A673 (cell line): ENCODE data around the gene NTF3.

Source experiments
- CTCF ChIP-seq: fragments of 300-800, 200-600 bp; sonication (generic); conservative IDR thresholded peaks from 2 replicates; pipeline ENCODE4 v1.5.1; 2017; ENCODE audit warnings: low read depth, mild to moderate bottlenecking, antibody characterized with exemption, low read length, moderate library complexity, mixed read lengths
- EZH2 ChIP-seq: fragments of 200-600 bp; sonication (generic); IDR thresholded peaks from 2 replicates; pipeline ENCODE4 v1.6.1; 2017; ENCODE audit warnings: borderline replicate concordance, low read depth, mild to moderate bottlenecking, mixed read lengths, antibody characterized with exemption, low read length; ENCODE audit not compliant: poor library complexity, severe bottlenecking

DNA sequence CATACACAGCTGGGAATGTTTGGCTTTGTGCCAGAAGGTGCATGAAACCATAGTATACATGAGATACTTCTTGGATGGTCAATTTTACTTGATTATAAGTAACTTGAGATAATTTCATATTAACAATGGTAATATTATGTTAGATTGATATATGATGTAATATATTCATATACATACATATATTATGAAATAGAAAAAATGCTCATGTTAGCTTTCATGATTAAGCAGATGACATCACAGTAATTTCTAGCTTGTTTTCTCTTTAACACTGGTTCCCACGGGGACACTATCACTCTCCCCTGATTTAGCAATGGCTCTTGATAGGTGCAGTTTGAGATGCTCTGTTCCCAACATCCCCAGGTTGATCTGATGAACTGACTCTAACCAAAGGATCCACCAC, 35.4 kb upstream of the NTF3 start:
- no peak for TF ChIP-seq CTCF
- TF ChIP-seq EZH2 = no peak
